Neural cell (in vitro differentiated cells): ENCODE data around the gene POMT2. TPM values are rescaled to one million over a fixed set of nuclear protein-coding genes. Genes with fewer than 3 reads are reported as not detected.

ENCODE experiments used
- H2AFZ ChIP-seq: fragments of 200-600, 300-800 bp; sonication (generic), shearing (Covaris generic); 2 replicates; pipeline ENCODE4 v1.6.0; 2014; ENCODE audit warnings: low read depth, mild to moderate bottlenecking, antibody characterized with exemption, low read length, moderate library complexity
- H3F3A ChIP-seq: fragments of 200-600 bp; shearing (Covaris generic); 2 replicates; pipeline ENCODE4 v1.6.1; 2016; ENCODE audit warnings: mild to moderate bottlenecking, moderate library complexity, mixed read lengths, antibody characterized with exemption, low read length; ENCODE audit not compliant: insufficient read depth, poor library complexity, severe bottlenecking
- H3K27ac ChIP-seq: fragments of 200-600, 300-800 bp; sonication (generic), shearing (Covaris generic); 2 replicates; pipeline ENCODE4 v1.5.1; 2014; ENCODE audit warnings: mild to moderate bottlenecking, low read length, moderate library complexity
- H3K27me3 ChIP-seq: fragments of 300-800, 200-600 bp; sonication (generic), shearing (Covaris generic); 2 replicates; pipeline ENCODE4 v1.6.0; 2014; ENCODE audit warnings: mild to moderate bottlenecking, low read depth, low read length, moderate library complexity; ENCODE audit not compliant: insufficient read depth
- H3K36me3 ChIP-seq: fragments of 300-800, 200-600 bp; sonication (generic), shearing (Covaris generic); 2 replicates; pipeline ENCODE4 v1.5.1; 2014; ENCODE audit warnings: mild to moderate bottlenecking, antibody characterized with exemption, low read length, moderate library complexity; ENCODE audit not compliant: insufficient read depth
- H3K4me2 ChIP-seq: fragments of 300-800, 200-600 bp; sonication (generic), shearing (Covaris generic); 2 replicates; pipeline ENCODE4 v1.6.0; 2014; ENCODE audit warnings: mild to moderate bottlenecking, low read length
- H3K4me3 ChIP-seq: fragments of 300-800, 200-600 bp; sonication (generic), shearing (Covaris generic); 2 replicates; pipeline ENCODE4 v1.5.1; 2014; ENCODE audit warnings: mild to moderate bottlenecking, low read length, moderate library complexity
- H3K79me2 ChIP-seq: fragments of 200-600 bp; shearing (Covaris generic); replicated peaks from 2 replicates; pipeline ENCODE4 v1.6.0; 2014; ENCODE audit warnings: mild to moderate bottlenecking, low read length, moderate library complexity; ENCODE audit not compliant: insufficient read depth
- H3K9ac ChIP-seq: fragments of 300-800, 200-600 bp; sonication (generic), shearing (Covaris generic); 2 replicates; pipeline ENCODE4 v1.6.1; 2016; ENCODE audit warnings: mild to moderate bottlenecking, low read length, mixed read lengths
- H3K9me2 ChIP-seq: fragments of 200-600 bp; shearing (Covaris generic); 2 replicates; pipeline ENCODE4 v1.6.1; 2016; ENCODE audit warnings: mild to moderate bottlenecking, low read length, mixed read lengths; ENCODE audit not compliant: insufficient read depth
- H3K9me3 ChIP-seq: fragments of 200-600, 300-800 bp; sonication (generic), shearing (Covaris generic); 2 replicates; pipeline ENCODE4 v1.6.1; 2016; ENCODE audit warnings: mild to moderate bottlenecking, mixed run types, low read length, moderate library complexity, mixed read lengths
- H4K20me1 ChIP-seq: fragments of 200-600 bp; shearing (Covaris generic); 2 replicates; pipeline ENCODE4 v1.6.1; 2016; ENCODE audit warnings: mild to moderate bottlenecking, mixed run types; ENCODE audit not compliant: insufficient read depth
- CTCF ChIP-seq: fragments of 450-650 bp; IDR thresholded peaks from 2 replicates; pipeline ENCODE4 v1.5.1; 2014; ENCODE audit warnings: antibody characterized with exemption, mild to moderate bottlenecking, moderate library complexity; ENCODE audit not compliant: poor library complexity, severe bottlenecking
- EP300 ChIP-seq: fragments of 450-650 bp; conservative IDR thresholded peaks from 2 replicates; pipeline ENCODE4 v1.6.1; 2014; ENCODE audit warnings: antibody characterized with exemption, mild to moderate bottlenecking, moderate library complexity; ENCODE audit not compliant: poor library complexity, severe bottlenecking
- EZH2 ChIP-seq: fragments of 200-600, 300-800 bp; shearing (Covaris generic), sonication (generic); IDR thresholded peaks from 2 replicates; pipeline ENCODE4 v1.6.1; 2014; ENCODE audit warnings: antibody characterized with exemption, low read length, borderline replicate concordance, mild to moderate bottlenecking; ENCODE audit not compliant: insufficient read depth, poor library complexity, severe bottlenecking
- MXI1 ChIP-seq: fragments of 450-650 bp; conservative IDR thresholded peaks from 2 replicates; pipeline ENCODE4 v1.6.1; 2014; ENCODE audit warnings: antibody characterized with exemption, mild to moderate bottlenecking; ENCODE audit not compliant: poor library complexity, severe bottlenecking
- POLR2AphosphoS5 ChIP-seq: IDR thresholded peaks from 2 replicates; pipeline ENCODE4 v1.6.1; 2012
- RAD21 ChIP-seq: fragments of 450-650 bp; conservative IDR thresholded peaks from 2 replicates; pipeline ENCODE4 v1.6.1; 2014; ENCODE audit warnings: antibody characterized with exemption, mild to moderate bottlenecking, moderate library complexity
- REST ChIP-seq: IDR thresholded peaks from 2 replicates; pipeline ENCODE4 v1.6.1; 2012; ENCODE audit warnings: borderline replicate concordance
- SMC3 ChIP-seq: fragments of 450-650 bp; conservative IDR thresholded peaks from 2 replicates; pipeline ENCODE4 v1.6.1; 2014; ENCODE audit warnings: antibody characterized with exemption, mild to moderate bottlenecking, moderate library complexity; ENCODE audit not compliant: poor library complexity
- TAF1 ChIP-seq: IDR thresholded peaks from 2 replicates; pipeline ENCODE4 v1.6.1; 2012; ENCODE audit warnings: low read depth
- polyA plus RNA-seq: library from polyadenylated mRNA; depleted of rRNA; stranded (reverse); fragments of >200 nt; gene quantifications from 2 replicates; pipeline ENCODE4 v1.2.3, GENCODE V29; 2014

POMT2 gene
- polyA plus RNA-seq, 1 donor from 2014 or later: 9.6 TPM

- Histone ChIP-seq H3K27ac (no peak overlapping the region), H3F3A (no peaks in the 10 kb centered on the region), H3K79me2 (no peaks in the 10 kb centered on the region), H3K36me3 (peaks cover 5% of the 10 kb centered on the region), H3K27me3 (no peaks in the 10 kb centered on the region), H3K4me2 (no peak overlapping the region), H4K20me1 (no peaks in the 10 kb centered on the region), H3K4me3 (no peak overlapping the region), H3K9me2 (no peaks in the 10 kb centered on the region), H2AFZ (no peak overlapping the region), H3K9ac (no peak overlapping the region), H3K9me3 (no peaks in the 10 kb centered on the region)
- no peak for TF ChIP-seq REST
- no peak for TF ChIP-seq RAD21
- no peak for TF ChIP-seq EZH2
- no peak for TF ChIP-seq MXI1
- no peak for TF ChIP-seq SMC3
- TF ChIP-seq EP300: no peak
- no peak for TF ChIP-seq CTCF
- TF ChIP-seq TAF1: no peak
- no peak for TF ChIP-seq POLR2AphosphoS5
Observed at GRCh38 chr14:77248666-77249065, 72.0 kb downstream of the POMT2 start.

GRCh38 chr14:77246784-77247183 is 73.9 kb downstream of the POMT2 start:
- Histone ChIP-seq H3K4me3 (no peak overlapping the region), H3K9me2 (no peaks in the 10 kb centered on the region), H3K27me3 (no peaks in the 10 kb centered on the region), H4K20me1 (no peaks in the 10 kb centered on the region), H2AFZ (no peak overlapping the region), H3F3A (no peaks in the 10 kb centered on the region), H3K79me2 (no peaks in the 10 kb centered on the region), H3K4me2 (no peak overlapping the region), H3K36me3 (peaks cover 5% of the 10 kb centered on the region), H3K9ac (no peak overlapping the region), H3K27ac (no peak overlapping the region), H3K9me3 (no peaks in the 10 kb centered on the region)
- no peak for TF ChIP-seq MXI1
- TF ChIP-seq EZH2: no peak
- TF ChIP-seq TAF1: no peak
- no peak for TF ChIP-seq EP300
- no peak for TF ChIP-seq SMC3
- no peak for TF ChIP-seq REST
- TF ChIP-seq CTCF: no peak
- no peak for TF ChIP-seq POLR2AphosphoS5
- TF ChIP-seq RAD21: no peak
